ENCODE results near the gene C11orf97. TPM values are rescaled to one million over a fixed set of nuclear protein-coding genes. Genes with fewer than 3 reads are reported as not detected.
"Not testable (repeated sequence)": the region's sequence is repeated elsewhere in the genome, so short reads cannot be mapped to it uniquely, and the experiment has no call there.

The C11orf97 gene
- total RNA-seq, 1 donor from 2014 or later, result not detected

GRCh38 chr11:94568200-94568599, 55.9 kb downstream of the C11orf97 start:
- Histone ChIP-seq H3K4me1 (ENCODE audit: control insufficient read depth in 3 of 3, insufficient read depth in 3 of 3, low read length in 3 of 3) (no peaks in the 10 kb centered on the region), H3K36me3 (ENCODE audit: control insufficient read depth in 3 of 3, insufficient read depth in 3 of 3, low read length in 3 of 3) (no peaks in the 10 kb centered on the region), H3K27me3 (ENCODE audit: control insufficient read depth in 3 of 3, insufficient read depth in 3 of 3, low read length in 3 of 3) (no peaks in the 10 kb centered on the region)

GRCh38 chr11:94568717-94569116, 56.5 kb downstream of the C11orf97 start:
- Histone ChIP-seq H3K27ac (ENCODE audit: low read depth, low read length) (no peak overlapping the region), H3K9me3 (ENCODE audit: control insufficient read depth in 3 of 3, low read length in 3 of 3) (no peaks in the 10 kb centered on the region), H3K27me3 (ENCODE audit: control insufficient read depth in 3 of 3, insufficient read depth in 3 of 3, low read length in 3 of 3) (no peaks in the 10 kb centered on the region)

More at GRCh38 chr11:94568200-94568599, 55.9 kb downstream of the C11orf97 start:
- H3K4me3 ChIP-seq (ENCODE audit: low read length in 3 of 3), result no peak overlapping the region
- no peaks in the 10 kb centered on the region for H3K9me3 ChIP-seq (ENCODE audit: control insufficient read depth in 3 of 3, low read length in 3 of 3)
- no peak overlapping the region for H3K9ac ChIP-seq (ENCODE audit: low read depth in 1 of 3, low read length in 3 of 3)
- no peak overlapping the region for H3K27ac ChIP-seq (ENCODE audit: low read depth, low read length)

GRCh38 chr11:94572975-94573374, 60.7 kb downstream of the C11orf97 start:
- not testable (repeated sequence) for H3K27ac ChIP-seq (ENCODE audit: low read depth, low read length); H3K27me3 ChIP-seq (ENCODE audit: control insufficient read depth in 3 of 3, insufficient read depth in 3 of 3, low read length in 3 of 3); H3K4me1 ChIP-seq (ENCODE audit: control insufficient read depth in 3 of 3, insufficient read depth in 3 of 3, low read length in 3 of 3); H3K4me3 ChIP-seq (ENCODE audit: low read length in 3 of 3); H3K9ac ChIP-seq (ENCODE audit: low read depth in 1 of 3, low read length in 3 of 3); H3K9me3 ChIP-seq (ENCODE audit: control insufficient read depth in 3 of 3, low read length in 3 of 3); H3K36me3 ChIP-seq (ENCODE audit: control insufficient read depth in 3 of 3, insufficient read depth in 3 of 3, low read length in 3 of 3)

More at GRCh38 chr11:94568717-94569116, 56.5 kb downstream of the C11orf97 start:
- Histone ChIP-seq H3K36me3 (ENCODE audit: control insufficient read depth in 3 of 3, insufficient read depth in 3 of 3, low read length in 3 of 3) (no peaks in the 10 kb centered on the region), H3K4me3 (ENCODE audit: low read length in 3 of 3) (no peak overlapping the region), H3K4me1 (ENCODE audit: control insufficient read depth in 3 of 3, insufficient read depth in 3 of 3, low read length in 3 of 3) (no peaks in the 10 kb centered on the region), H3K9ac (ENCODE audit: low read depth in 1 of 3, low read length in 3 of 3) (no peak overlapping the region)

- Histone ChIP-seq H3K9me3 (ENCODE audit: control insufficient read depth in 3 of 3, low read length in 3 of 3) (no peaks in the 10 kb centered on the region), H3K36me3 (ENCODE audit: control insufficient read depth in 3 of 3, insufficient read depth in 3 of 3, low read length in 3 of 3) (no peaks in the 10 kb centered on the region), H3K27ac (ENCODE audit: low read depth, low read length) (no peak overlapping the region), H3K4me1 (ENCODE audit: control insufficient read depth in 3 of 3, insufficient read depth in 3 of 3, low read length in 3 of 3) (no peaks in the 10 kb centered on the region), H3K4me3 (ENCODE audit: low read length in 3 of 3) (no peak overlapping the region), H3K9ac (ENCODE audit: low read depth in 1 of 3, low read length in 3 of 3) (no peak overlapping the region), H3K27me3 (ENCODE audit: control insufficient read depth in 3 of 3, insufficient read depth in 3 of 3, low read length in 3 of 3) (no peaks in the 10 kb centered on the region)
These were observed 62.1 kb downstream of the C11orf97 start for GRCh38 chr11:94574193-94574961.

GRCh38 chr11:94576306-94576705, 64.0 kb downstream of the C11orf97 start:
- Histone ChIP-seq H3K36me3 (ENCODE audit: control insufficient read depth in 3 of 3, insufficient read depth in 3 of 3, low read length in 3 of 3) (no peaks in the 10 kb centered on the region), H3K4me3 (ENCODE audit: low read length in 3 of 3) (no peak overlapping the region), H3K9me3 (ENCODE audit: control insufficient read depth in 3 of 3, low read length in 3 of 3) (no peaks in the 10 kb centered on the region), H3K27me3 (ENCODE audit: control insufficient read depth in 3 of 3, insufficient read depth in 3 of 3, low read length in 3 of 3) (no peaks in the 10 kb centered on the region), H3K9ac (ENCODE audit: low read depth in 1 of 3, low read length in 3 of 3) (no peak overlapping the region), H3K4me1 (ENCODE audit: control insufficient read depth in 3 of 3, insufficient read depth in 3 of 3, low read length in 3 of 3) (no peaks in the 10 kb centered on the region), H3K27ac (ENCODE audit: low read depth, low read length) (no peak overlapping the region)

- Histone ChIP-seq H3K27ac (ENCODE audit: low read depth, low read length) (no peak overlapping the region), H3K36me3 (ENCODE audit: control insufficient read depth in 3 of 3, insufficient read depth in 3 of 3, low read length in 3 of 3) (no peaks in the 10 kb centered on the region), H3K27me3 (ENCODE audit: control insufficient read depth in 3 of 3, insufficient read depth in 3 of 3, low read length in 3 of 3) (no peaks in the 10 kb centered on the region), H3K4me1 (ENCODE audit: control insufficient read depth in 3 of 3, insufficient read depth in 3 of 3, low read length in 3 of 3) (no peaks in the 10 kb centered on the region), H3K9ac (ENCODE audit: low read depth in 1 of 3, low read length in 3 of 3) (no peak overlapping the region), H3K4me3 (ENCODE audit: low read length in 3 of 3) (no peak overlapping the region), H3K9me3 (ENCODE audit: control insufficient read depth in 3 of 3, low read length in 3 of 3) (no peaks in the 10 kb centered on the region)
These were observed 65.6 kb downstream of the C11orf97 start for GRCh38 chr11:94577841-94578240.

Small RNA genes within 50 kb of the gene (small RNA-seq; reads per million reads assigned to genes)
- 0.60 reads per million, percentile 67 among the genes with 10 or more reads in this experiment for gene MIR548L

Other genes with a start within 250 kb of the C11orf97 start
- gene IZUMO1R, start 207.9 kb upstream of the C11orf97 start, total RNA-seq, result not detected
- gene GPR83, start 111.0 kb upstream of the C11orf97 start, total RNA-seq, result not detected
- 16.7 TPM for gene MRE11, start 18.6 kb upstream of the C11orf97 start, total RNA-seq
- gene ANKRD49, start 18.5 kb upstream of the C11orf97 start, total RNA-seq, result 5.7 TPM
- gene FUT4, start 31.5 kb downstream of the C11orf97 start, total RNA-seq, result 6.3 TPM
- 8.9 TPM for gene PIWIL4, start 54.9 kb downstream of the C11orf97 start, total RNA-seq

All from skeletal muscle tissue (tissue), 5 donors.